Lower leg skin (tissue), 4 donors: ENCODE data around the gene THSD4. TPM values are rescaled to one million over a fixed set of nuclear protein-coding genes. Genes with fewer than 3 reads are reported as not detected.

Source experiments
- DNase-seq, 2 donors: peaks; one replicate each; pipeline ENCODE4 v3.0.0-alpha.2; 2019; ENCODE audit warnings: low spot score in 2 of 2
- H3K4me3 ChIP-seq: fragments of 200-600 bp; sonication (generic); 2 replicates; pipeline ENCODE4 v1.5.1; 2017; ENCODE audit warnings: mild to moderate bottlenecking, low read depth; ENCODE audit not compliant: poor library complexity, severe bottlenecking
- CTCF ChIP-seq, 3 donors: fragments of 450-650 bp; IDR thresholded peaks; one replicate each; pipeline ENCODE4 v1.5.1; 2016; ENCODE audit warnings: antibody characterized with exemption in 3 of 3, mild to moderate bottlenecking in 3 of 3, moderate library complexity in 2 of 3
- POLR2A ChIP-seq, 2 donors: fragments of 450-650 bp; IDR thresholded peaks; one replicate each; pipeline ENCODE4 v1.6.1; 2016 to 2017; ENCODE audit warnings: antibody characterized with exemption in 2 of 2, mild to moderate bottlenecking in 1 of 2, moderate library complexity in 1 of 2
- WGBS, 2 donors: methylation state at CpG; one replicate each; pipeline ENCODE4 v1.1.5; 2018; 5-methylcytosine and 5-hydroxymethylcytosine counted together
- intact Hi-C: fragments of 100-400 bp; cut with DNase I; formaldehyde crosslinking; loops from one replicate; pipeline ENCODE4 v1.15.0; 2023; ENCODE audit warnings: low total_unique reads
- total RNA-seq, 4 donors: library from RNA; depleted of rRNA; stranded (reverse); fragments of >200 nt; gene quantifications; one replicate each; pipeline ENCODE4 v1.1.0, GENCODE V29; 2016

Gene THSD4
- total RNA-seq, 4 donors from 2014 or later, result 9.3 to 39.2 (median 32.8) TPM

GRCh38 chr15:71251584-71252043 lies 136.3 kb downstream of the THSD4 start:
- WGBS, 2 donors, result 76 to 77% methylated on average over 4 of the region's 4 CpGs

GRCh38 chr15:71252044-71252739 lies 136.9 kb downstream of the THSD4 start:
- WGBS, 2 donors, result 71 to 88% methylated on average over 6 of the region's 6 CpGs
- H3K4me3 ChIP-seq, result no peak overlapping the region
- TF ChIP-seq POLR2A (IDR thresholded peaks at IDR 0.05) (no peak), CTCF (IDR thresholded peaks at IDR 0.05) (no peak)
- no peak for DNase-seq
- intact Hi-C loops, result no loop called here

More at GRCh38 chr15:71251584-71252043, 136.3 kb downstream of the THSD4 start:
- DNase-seq, result no peak
- intact Hi-C loops, result no loop called here
- no peak for TF ChIP-seq CTCF (IDR thresholded peaks at IDR 0.05)
- no peak for TF ChIP-seq POLR2A (IDR thresholded peaks at IDR 0.05)
- H3K4me3 ChIP-seq, result no peak overlapping the region

GRCh38 chr15:71252740-71253047 lies 137.4 kb downstream of the THSD4 start:
- H3K4me3 ChIP-seq, result no peak overlapping the region
- intact Hi-C loops, result no loop called here
- TF ChIP-seq CTCF (IDR thresholded peaks at IDR 0.05) (no peak), POLR2A (IDR thresholded peaks at IDR 0.05) (no peak)
- no peak for DNase-seq
- WGBS, 2 donors, result 93 to 98% methylated on average over 3 of the region's 3 CpGs

- DNase-seq, result no peak
- no peak overlapping the region for H3K4me3 ChIP-seq
- WGBS, 2 donors, result 94 to 100% methylated on average over 3 of the region's 3 CpGs
- intact Hi-C loops, result no loop called here
- TF ChIP-seq CTCF (IDR thresholded peaks at IDR 0.05) (no peak), POLR2A (IDR thresholded peaks at IDR 0.05) (no peak)
Measured at GRCh38 chr15:71254491-71254890, 139.2 kb downstream of the THSD4 start.

- WGBS, 2 donors, result 95% methylated on average over 5 of the region's 5 CpGs
- no peak overlapping the region for H3K4me3 ChIP-seq
- no peak for DNase-seq
- intact Hi-C loops, result no loop called here
- TF ChIP-seq POLR2A (IDR thresholded peaks at IDR 0.05), result no peak
- no peak for TF ChIP-seq CTCF (IDR thresholded peaks at IDR 0.05)
Measured at GRCh38 chr15:71256934-71257664, 141.8 kb downstream of the THSD4 start.
